LoVo (cell line): ENCODE data around the gene RAB37.

Experiments
- DNase-seq: peaks from one replicate; pipeline ENCODE4 v3.0.0-alpha.2; 2016; ENCODE audit warnings: low spot score

Gene RAB37

DNA sequence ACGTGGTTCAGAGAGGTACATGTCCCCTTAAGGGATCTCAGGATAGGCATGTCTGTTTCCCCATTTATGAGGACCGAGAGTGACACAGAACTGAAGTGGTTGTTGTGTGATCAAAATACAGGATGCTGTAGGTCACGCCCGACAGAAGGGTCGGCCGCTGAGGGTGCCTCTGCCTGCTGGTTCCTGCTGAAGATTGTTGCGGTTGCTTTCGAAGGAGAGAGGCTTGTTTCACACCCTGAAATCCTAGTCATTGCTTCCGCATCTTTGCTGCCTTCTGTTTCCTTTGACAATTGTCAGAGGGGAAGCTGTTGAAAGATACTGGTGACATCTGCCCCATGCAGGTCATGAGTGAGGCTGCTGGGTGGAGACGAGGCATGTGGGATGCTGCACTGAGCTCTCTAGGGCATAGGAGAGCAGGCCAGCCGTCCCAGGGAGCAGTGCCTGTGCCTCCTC lies 42.9 kb downstream of the RAB37 start:
- no peak for DNase-seq

DNA sequence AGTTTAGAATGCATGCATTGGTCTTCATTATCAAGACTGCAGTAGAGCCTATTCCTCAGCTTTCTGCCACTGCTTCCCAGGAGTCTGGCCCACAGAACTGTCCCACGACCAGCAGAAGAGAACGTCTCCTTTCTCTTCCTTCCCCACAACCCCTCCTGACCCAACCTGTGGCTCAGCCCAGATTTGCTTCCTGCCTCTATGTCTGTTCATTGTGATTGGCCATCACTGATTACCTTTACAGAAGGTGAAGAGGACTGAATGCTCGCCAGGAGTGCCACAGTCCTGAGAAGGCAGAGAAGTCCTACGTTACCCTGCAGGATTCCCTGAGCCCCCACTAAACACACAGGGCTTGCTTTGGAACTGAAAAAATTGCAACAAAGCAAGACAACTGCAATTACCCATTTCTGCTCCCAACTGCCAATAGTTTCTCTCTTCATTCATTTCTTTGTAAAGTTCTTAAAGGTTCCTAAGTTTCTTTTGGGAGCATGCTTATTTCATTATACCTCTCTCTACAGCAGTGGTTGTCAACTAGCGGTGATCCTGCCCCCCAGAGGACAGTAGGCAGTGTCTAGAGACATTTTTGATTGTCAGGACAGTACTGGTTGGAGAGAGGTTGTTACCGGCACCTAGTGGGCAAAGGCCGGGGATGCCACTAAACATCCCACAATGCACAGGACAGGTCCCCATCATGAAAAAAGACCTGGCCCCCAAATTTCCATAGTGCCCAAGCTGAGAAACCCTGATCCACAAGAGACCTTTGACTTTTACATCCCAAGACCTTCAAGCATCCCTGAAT lies 43.6 kb downstream of the RAB37 start:
- no peak for DNase-seq

DNA sequence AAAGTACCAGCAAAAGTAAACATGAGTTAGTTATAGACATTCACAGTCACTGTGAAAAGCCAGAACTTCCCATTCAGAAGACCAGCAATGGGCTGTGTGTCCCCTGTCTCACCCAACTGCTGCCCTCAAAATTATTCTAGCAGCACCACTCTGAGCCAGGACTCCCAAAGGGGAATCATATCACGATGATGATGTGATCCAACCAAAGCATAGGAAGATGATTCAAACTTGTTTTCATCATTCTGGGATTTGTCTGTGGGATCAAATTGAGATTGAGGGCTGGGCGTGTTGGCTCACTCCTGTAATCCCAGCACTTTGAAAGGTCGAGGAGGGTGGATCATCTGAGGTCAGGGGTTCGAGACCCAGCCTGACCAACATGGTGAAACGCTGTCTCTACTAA lies 45.5 kb downstream of the RAB37 start:
- no peak for DNase-seq

DNA sequence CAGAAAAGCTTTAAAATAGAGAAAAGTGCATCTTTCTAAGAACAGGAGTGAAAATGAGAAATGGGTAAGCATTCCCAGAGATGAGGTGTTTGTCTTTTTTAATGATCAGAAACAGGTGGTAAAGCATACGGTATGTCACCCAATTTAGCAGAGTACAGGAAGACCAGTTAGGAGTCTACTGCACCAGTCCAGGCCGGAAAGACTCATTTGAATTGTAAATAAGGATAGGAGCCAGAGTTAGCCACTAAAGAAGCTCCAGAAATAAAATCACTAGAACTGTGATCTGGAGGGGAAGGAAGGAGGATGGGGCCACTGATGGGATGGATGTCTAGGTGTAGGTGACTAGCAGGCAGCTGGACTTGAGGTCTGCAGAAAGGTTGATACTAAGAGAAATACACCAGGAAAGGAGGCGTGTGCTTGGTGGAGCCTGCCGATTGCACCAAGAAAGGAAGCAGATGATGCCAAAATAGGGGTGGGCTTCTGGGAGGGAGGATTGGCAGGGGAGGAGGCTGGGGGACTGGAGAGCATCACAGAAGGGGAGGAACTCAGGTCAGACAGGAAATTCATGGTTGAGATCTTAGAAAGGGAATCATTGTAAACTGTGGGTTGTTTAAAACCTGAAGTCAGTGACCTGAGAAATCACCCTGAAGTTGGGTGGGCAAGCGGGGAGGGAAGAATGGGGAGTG lies 47.2 kb downstream of the RAB37 start:
- DNase-seq: no peak

DNA sequence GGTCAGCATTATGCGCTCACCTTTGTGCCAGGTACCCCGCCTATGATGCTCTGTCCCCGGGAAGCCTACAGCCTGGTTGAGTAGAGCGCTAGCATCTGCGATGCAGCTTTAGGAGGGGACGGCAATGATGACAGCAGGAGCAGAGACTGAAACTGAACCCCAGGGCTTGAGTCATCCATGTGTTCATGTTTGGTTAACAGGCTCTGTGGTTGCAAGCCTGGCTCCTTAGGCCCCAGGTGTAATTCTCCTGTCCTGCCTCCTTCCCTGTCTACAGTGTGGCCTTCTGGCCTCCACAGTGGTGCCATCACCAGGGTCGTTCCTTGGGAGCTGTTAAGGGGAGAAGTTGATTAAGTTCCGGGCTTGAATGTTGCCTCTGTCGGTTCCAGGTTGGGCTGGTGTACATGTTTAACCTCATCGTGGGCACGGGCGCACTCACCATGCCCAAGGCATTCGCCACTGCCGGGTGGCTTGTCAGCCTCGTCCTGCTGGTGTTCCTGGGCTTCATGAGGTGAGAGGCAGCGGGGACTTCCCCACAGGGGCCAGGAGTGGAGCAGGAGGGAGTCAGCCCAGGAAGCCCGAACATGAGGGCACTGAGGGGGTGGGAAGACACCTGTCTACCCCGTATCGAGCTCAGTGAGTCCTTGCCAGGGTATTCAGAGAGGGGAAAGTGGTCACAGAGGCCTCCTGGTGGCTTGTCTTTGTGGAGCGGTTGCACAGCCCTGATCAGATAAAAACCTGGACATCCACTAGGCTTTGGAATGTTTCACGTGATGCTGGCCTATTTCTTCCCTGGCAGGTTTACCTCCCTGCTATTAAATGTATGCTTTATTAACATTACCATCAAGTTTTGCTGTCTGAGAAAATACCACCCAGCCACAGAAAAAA lies 48.3 kb downstream of the RAB37 start:
- DNase-seq: no peak

GRCh38 chr17:74785981-74786360 lies 48.9 kb downstream of the RAB37 start:
- DNase-seq: no peak

GRCh38 chr17:74786431-74787055 lies 49.5 kb downstream of the RAB37 start:
- DNase-seq: no peak

DNA sequence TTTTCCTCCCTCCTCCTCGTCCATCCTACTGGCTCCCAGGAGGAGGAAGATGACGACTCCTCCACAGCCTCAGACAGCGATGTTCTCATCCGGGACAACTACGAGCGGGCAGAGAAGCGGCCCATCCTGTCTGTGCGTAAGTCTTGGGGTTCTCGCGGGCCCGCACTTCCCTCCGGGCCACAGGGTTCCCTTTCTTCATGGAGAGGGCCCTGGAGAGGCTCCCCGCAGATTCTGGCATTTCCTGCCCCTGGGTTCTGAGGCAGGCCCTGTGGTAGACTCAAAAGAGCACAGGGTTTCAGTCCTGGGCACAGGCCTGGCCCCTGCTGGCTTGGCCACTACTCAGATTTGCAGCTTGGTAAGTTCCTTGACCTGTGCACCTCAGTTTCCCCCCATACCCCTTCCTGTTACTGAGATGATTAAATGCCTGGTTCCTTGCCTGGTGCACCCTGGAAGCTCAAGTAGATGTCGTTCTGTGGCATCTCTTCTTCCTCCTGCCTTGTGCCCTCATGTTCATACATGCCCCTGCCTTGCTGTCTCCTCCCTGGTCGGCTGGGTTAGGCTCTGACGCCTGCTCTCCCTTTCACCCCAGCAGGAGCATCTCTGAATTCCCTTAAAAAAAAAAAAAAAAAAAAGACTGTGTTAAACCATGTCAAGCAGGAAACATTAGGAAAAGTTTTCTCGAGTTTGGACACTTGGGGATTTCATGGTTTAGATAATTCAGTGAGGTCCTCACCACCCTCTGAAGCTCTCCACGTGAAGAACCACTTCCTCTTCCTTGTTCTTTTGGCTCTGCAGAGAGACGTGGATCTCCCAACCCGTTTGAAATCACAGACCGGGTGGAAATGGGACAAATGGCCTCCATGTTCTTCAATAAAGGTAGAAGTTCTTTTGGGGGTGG lies 53.4 kb downstream of the RAB37 start:
- no peak for DNase-seq

DNA sequence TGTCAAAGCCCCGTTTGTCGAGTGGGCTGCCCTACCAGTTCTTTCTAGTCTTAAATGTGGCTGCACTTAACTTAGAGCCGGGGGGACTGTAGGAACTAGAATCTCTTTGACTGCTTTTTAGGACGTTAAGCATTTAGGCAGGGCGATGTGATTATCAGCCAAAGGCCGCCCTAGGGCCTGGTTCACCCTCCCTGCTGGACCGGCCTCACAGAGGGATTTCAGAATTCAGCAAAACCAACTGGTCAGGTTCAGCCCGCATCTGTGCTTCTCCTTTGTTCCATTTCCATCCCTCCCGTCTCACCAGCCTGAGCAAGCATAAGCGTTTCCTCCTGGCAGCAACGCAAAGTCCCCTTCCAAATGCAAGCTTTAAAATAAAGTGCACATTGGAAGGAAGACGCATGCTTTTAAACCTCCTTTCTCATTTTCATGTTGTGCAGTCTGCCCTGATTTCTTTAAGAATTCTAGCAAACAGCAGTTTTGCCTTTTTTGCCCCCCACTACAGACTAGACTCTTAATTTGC lies 55.6 kb downstream of the RAB37 start:
- DNase-seq: no peak

GRCh38 chr17:74795327-74796020 lies 58.4 kb downstream of the RAB37 start:
- DNase-seq: no peak

DNA sequence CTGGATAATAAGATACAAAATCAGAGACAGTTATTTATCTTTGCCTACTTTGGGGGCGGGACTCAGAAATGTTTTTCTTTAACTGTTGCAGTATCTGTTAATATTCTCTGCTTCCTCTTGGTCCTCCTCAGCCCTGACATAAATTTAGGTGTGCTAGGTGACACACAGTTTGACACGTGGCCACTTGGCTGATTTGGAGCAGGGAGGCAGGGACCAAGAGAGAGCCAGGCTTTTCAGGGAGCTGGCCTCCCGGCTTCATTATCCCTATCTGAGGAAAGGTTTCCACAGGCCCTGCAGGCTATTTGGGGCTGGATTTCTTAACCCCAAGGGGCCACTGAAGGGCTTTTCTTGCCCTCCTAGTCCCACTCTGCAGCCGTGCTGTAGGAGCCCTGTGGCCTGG lies 59.2 kb downstream of the RAB37 start:
- DNase-seq: no peak

- no peak for DNase-seq
These were observed 59.8 kb downstream of the RAB37 start for GRCh38 chr17:74796866-74797265.
